Adrenal gland (tissue), 5 donors: ENCODE measurements around the gene DNAAF3.

ENCODE experiments used
- POLR2A ChIP-seq, 2 donors: fragments of 450-650 bp; IDR thresholded peaks; one replicate each; pipeline ENCODE4 v1.6.1; 2017; ENCODE audit warnings: antibody characterized with exemption in 2 of 2, mild to moderate bottlenecking in 2 of 2, moderate library complexity in 1 of 2
- TF ChIP-seq, protein P1 (sequence below), 6 experiments: fragments of 450-650 bp in 4 of 6; fragments of 200-600 bp in 2 of 6; sonication (generic) in 1 of 6; IDR thresholded peaks; 1 replicate in 5 of 6; 2 replicates in 1 of 6; pipeline versions ENCODE4 v1.5.1 to v1.8.0; 2016 to 2021; ENCODE audit warnings: antibody characterized with exemption in 6 of 6, mild to moderate bottlenecking in 2 of 6, moderate library complexity in 1 of 6
- donor health status: DM: no; HTN: no; CAD: no.

DNA sequence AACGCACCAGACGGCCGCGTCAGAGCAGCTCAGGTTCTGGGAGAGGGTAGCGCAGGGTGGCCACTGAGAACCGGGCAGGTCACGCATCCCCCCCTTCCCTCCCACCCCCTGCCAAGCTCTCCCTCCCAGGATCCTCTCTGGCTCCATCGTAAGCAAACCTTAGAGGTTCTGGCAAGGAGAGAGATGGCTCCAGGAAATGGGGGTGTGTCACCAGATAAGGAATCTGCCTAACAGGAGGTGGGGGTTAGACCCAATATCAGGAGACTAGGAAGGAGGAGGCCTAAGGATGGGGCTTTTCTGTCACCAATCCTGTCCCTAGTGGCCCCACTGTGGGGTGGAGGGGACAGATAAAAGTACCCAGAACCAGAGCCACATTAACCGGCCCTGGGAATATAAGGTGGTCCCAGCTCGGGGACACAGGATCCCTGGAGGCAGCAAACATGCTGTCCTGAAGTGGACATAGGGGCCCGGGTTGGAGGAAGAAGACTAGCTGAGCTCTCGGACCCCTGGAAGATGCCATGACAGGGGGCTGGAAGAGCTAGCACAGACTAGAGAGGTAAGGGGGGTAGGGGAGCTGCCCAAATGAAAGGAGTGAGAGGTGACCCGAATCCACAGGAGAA is 50.9 kb downstream of the DNAAF3 start:
- TF ChIP-seq, protein P1, sequence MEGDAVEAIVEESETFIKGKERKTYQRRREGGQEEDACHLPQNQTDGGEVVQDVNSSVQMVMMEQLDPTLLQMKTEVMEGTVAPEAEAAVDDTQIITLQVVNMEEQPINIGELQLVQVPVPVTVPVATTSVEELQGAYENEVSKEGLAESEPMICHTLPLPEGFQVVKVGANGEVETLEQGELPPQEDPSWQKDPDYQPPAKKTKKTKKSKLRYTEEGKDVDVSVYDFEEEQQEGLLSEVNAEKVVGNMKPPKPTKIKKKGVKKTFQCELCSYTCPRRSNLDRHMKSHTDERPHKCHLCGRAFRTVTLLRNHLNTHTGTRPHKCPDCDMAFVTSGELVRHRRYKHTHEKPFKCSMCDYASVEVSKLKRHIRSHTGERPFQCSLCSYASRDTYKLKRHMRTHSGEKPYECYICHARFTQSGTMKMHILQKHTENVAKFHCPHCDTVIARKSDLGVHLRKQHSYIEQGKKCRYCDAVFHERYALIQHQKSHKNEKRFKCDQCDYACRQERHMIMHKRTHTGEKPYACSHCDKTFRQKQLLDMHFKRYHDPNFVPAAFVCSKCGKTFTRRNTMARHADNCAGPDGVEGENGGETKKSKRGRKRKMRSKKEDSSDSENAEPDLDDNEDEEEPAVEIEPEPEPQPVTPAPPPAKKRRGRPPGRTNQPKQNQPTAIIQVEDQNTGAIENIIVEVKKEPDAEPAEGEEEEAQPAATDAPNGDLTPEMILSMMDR (IDR thresholded peaks at IDR 0.05), result no peak
- no peak for TF ChIP-seq POLR2A (IDR thresholded peaks at IDR 0.05)
